Measurements from ENCODE around the gene C14orf39.
"Not testable (repeated sequence)": the region's sequence is repeated elsewhere in the genome, so short reads cannot be mapped to it uniquely, and the experiment has no call there.

Gene C14orf39

DNA sequence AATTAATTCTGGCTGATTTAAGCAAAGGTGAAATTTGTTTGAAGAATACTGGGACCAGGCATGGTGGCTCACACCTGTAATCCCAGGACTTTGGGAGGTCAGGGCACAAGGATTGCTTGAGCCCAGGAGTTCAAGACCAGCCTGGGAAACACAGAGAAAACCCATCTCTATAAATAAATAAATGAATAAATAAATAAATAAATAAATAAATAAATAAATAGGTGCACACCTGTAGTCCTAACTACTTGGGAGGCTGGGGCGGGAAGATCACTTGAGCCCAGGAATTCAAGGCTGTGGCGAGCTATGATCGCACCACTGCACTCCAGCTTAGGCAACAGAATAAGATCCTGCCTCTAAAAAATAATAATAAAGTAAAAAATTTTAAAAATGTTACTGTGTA, 4.4 kb upstream of the C14orf39 start:
- no peak for DNase-seq

DNA sequence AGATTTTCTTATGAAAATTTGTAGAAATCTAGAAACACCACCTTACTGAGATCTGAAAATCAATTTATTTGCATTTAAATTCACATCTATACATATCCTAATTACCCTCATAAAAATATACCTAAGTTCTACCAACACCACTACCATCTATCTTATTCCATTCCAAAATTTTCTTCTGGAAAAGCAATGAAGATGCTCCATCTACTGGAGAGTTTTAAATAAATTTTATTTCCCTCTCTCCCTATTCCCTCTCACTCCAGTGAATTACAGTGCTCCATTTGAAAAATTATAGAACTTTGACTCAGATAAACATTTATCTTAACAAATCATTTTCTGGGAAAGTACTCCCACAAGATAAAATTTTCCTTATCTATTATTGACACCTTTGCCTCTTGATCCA, 2.3 kb upstream of the C14orf39 start:
- DNase-seq = no peak

DNA sequence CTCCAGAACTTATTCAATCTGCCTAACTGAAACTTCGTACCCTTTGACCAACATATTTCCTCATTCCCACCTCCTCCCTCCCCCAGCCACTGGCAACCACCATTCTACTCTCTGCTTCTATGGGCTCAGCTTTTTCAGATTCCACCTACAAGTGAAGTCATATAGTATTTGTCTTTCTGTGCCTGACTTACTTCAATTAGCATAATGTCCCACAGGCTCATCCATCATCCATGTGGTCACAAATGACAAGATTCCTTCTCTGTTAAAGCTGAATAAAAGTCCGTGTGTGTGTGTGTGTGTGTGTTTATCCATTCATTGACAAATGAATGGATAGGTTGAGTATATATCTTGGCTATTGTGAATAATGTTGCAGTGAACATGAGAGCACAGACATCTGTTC, 1.3 kb upstream of the C14orf39 start:
- DNase-seq = no peak

DNA sequence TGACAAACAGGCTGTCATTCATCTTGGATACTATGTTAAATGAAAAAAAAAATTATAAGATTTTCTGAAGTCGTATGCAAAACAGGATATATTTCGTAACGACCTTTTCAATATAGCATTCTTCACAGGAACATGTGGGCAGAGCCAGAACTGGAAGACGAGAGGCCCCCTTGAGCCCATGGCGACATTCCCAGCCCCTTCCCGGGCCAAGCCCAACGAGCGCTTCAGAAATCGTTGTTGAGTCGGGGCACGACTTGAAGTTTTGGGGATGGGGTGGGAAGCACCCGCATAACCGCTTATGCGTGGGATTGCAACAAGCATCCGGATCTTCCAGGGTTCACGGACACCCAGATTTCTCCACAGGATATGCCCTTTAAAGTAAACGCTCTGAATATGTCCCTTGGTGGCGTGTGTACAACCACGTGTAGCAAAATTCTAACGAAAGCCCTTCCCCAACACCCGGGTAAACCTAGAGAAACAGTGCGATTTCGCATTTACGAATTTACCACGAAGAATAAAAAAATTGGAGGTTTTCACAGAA, 736 bp downstream of the C14orf39 start:
- DNase-seq = no peak

DNA sequence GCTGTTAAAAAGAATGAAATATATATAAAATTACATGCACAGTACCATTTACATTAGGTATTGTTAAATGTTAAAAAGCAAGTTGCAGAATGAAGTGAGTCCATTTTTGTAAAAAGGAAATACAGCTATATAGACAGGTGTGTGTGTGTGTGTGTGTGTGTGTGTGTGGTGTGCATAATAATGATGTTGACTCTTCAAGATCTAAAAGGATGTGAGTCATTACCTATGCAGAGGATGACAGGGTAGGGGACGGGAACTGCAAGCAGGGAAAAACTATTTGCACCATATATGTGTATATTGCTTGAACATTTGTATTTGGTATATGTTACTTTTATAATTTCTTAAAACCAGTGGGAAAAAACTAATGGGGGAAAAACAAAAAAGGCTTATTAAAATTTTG, 3.1 kb downstream of the C14orf39 start:
- DNase-seq = no peak

DNA sequence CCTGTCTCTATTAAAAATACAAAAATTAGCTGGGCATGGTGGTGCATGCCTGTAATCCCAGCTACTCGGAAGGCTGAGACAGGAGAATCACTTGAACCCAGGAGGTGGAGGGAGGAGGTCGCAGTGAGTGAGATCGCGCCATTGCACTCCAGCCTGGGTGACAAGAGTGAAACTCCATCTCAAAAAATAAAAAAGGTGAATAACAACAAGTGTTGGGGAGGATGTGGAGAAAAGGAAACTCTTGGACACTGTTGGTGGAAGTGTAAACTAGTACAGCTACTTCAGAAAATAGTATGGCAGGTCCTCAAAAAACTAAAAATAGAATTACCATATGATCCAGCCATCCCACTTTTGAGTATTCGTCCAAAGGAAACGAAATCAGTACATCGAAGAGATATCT, 5.6 kb downstream of the C14orf39 start:
- not testable (repeated sequence) for DNase-seq

DNA sequence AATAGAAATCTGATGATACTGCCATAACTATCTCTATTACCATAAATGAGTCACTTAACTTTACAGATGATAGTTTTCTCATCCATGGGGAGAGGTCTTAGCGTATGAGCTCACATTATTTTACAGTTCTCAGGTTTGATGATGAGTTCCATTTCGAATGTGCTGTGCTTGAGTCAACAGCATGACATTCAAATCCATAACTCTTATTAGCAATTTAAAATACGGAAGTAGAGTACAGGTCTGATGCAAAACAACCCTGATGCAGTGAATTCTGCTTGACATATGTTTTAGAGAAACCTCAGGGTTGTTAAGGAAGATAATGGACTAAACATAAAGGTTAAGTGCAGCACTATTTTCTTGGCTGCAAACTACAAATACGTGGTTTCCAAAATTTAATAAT, 30.0 kb downstream of the C14orf39 start:
- no peak for DNase-seq

DNA sequence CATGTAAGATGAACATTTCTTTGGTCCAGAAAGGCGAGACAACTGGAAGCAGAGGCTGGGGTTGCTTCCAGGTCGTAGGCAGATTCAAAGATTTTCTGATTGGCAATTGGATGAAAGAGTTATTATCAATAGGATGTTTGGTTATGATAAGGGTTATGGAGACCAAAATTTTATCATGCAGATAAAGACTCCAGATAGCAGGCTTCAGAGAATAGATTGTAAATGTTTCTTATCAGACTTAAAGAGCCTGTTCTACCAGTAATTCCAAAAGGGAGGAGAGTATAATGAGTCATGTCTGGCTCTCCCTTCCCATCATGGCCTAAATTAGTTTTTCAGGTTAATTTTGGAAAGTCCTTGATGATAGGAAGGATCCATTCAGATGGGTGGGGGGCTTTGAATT, 55.6 kb downstream of the C14orf39 start:
- no peak for DNase-seq

DNA sequence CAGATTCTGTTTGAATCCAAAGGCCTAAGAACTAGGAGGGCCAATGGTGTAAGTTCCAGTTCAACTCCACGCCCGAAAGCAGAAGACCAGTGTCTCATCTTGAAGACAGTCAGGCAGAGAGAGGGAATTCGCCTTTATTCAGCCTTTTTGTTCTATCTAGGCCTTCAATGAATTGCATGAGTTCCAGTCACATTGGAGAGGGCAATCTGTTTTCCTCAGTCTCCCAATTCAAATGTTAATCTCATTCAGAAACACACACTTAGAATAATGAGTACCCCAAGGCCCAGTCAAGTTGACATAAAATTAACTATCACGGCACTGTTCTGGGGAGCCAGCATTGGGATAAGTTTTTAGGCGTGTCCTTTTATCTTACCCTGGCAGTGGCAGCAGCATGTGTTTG, 65.8 kb downstream of the C14orf39 start:
- no peak for DNase-seq

DNA sequence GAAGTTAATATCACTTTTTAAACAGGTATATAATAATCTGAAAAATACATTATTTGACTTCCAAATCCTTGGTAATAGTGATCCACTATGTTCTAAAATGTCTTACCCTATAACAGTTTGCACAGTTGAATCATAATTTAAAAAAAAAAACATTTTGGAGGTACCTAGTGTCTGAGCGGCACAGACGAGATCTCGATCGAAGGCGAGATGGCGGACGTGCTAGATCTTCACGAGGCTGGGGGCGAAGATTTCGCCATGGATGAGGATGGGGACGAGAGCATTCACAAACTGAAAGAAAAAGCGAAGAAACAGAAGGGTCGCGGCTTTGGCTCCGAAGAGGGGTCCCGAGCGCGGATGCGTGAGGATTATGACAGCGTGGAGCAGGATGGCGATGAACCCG, 88.3 kb downstream of the C14orf39 start:
- not testable (repeated sequence) for DNase-seq

DNA sequence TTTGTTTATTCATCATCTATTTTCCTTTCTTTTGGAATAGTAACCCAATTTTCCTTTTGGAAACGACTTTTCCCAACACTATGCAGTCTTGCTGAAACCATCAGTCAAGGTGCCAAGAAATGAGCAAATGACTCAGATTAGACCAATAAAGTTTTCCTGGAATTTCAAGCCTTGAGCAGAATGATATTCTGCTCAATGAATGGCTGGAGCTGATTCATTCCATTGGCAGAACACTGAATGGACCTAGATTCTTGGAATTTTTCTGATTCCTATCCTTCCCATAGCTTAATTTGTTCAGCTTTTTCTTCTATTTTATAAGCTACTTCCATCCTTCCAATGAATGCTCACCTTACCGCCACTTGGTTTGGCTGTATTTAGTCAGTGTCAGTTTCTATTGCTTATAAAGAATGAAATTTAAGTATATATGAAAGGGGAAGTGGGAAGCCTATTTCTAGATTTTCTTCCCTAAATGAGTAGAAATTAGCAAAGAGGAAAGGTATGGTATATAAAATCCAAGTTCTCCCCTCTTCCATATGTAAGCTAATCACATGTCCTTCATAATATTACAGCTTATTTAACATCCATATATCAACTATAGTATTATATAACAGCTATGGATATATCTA, 89.0 kb downstream of the C14orf39 start:
- no peak for DNase-seq

Measured in stimulated activated CD8-positive, alpha-beta memory T cell treated with anti-CD3 and anti-CD28 coated beads, Interleukin-4, amount 100 ng/mL, for 48 hours (primary cell).